Small intestine (tissue), 7 donors: ENCODE measurements around the gene NECTIN1. TPM values are rescaled to one million over a fixed set of nuclear protein-coding genes. Genes with fewer than 3 reads are reported as not detected.

ENCODE experiments used
- DNase-seq, 2 donors: peaks; one replicate each; pipeline versions ENCODE4 v3.0.0 to v3.0.0-alpha.2; 2013
- FAIRE-seq: peaks from 2 replicates; lab custom pipeline; 2012; peaks lifted over from hg19 to GRCh38; lab: Jason Lieb, UNC
- H3K27ac ChIP-seq, 3 donors: one replicate each; pipeline ENCODE4 v1.5.1; 2013; ENCODE audit warnings: low read length in 2 of 3, mild to moderate bottlenecking in 2 of 3, control low read depth in 1 of 3, inconsistent platforms in 1 of 3, low read depth in 1 of 3, moderate library complexity in 1 of 3
- H3K27me3 ChIP-seq, 3 donors: one replicate each; pipeline ENCODE4 v1.6.1; 2013; ENCODE audit warnings: low read length in 3 of 3, inconsistent platforms in 1 of 3; ENCODE audit not compliant: control insufficient read depth in 3 of 3, insufficient read depth in 3 of 3
- H3K36me3 ChIP-seq, 3 donors: one replicate each; pipeline ENCODE4 v1.6.1; 2013; ENCODE audit warnings: low read length in 3 of 3, inconsistent platforms in 1 of 3, low read depth in 1 of 3, mild to moderate bottlenecking in 1 of 3, moderate library complexity in 1 of 3; ENCODE audit not compliant: control insufficient read depth in 3 of 3, insufficient read depth in 2 of 3
- H3K4me1 ChIP-seq, 3 donors: one replicate each; pipeline ENCODE4 v1.6.1; 2013; ENCODE audit warnings: low read length in 2 of 3, inconsistent platforms in 1 of 3, low read depth in 1 of 3, mild to moderate bottlenecking in 1 of 3, moderate library complexity in 1 of 3; ENCODE audit not compliant: control insufficient read depth in 3 of 3, insufficient read depth in 2 of 3
- H3K4me3 ChIP-seq, 3 donors: one replicate each; pipeline ENCODE4 v1.5.1; 2013; ENCODE audit warnings: low read length in 3 of 3, control low read depth in 1 of 3, inconsistent platforms in 1 of 3, low read depth in 1 of 3, mild to moderate bottlenecking in 1 of 3, moderate library complexity in 1 of 3
- H3K9me3 ChIP-seq, 2 donors: one replicate each; pipeline ENCODE4 v1.6.1; 2013; ENCODE audit warnings: low read depth in 1 of 2, low read length in 1 of 2; ENCODE audit not compliant: control insufficient read depth in 2 of 2, insufficient read depth in 1 of 2
- WGBS, 3 donors: extraction: QIAGEN DNeasy Blood & Tissue Kit; methylation state at CpG; one replicate each; pipeline ENCODE4 v1.1.7; 2013; 5-methylcytosine and 5-hydroxymethylcytosine counted together
- polyA plus RNA-seq, 4 donors: library from polyadenylated mRNA; stranded (reverse) in 3 of 4; unstranded in 1 of 4; fragments of 200-250 nt in 3 of 4; fragments of 120-200 nt in 1 of 4; gene quantifications; one replicate each; pipeline versions ENCODE4 v1.2.1 to v1.2.3, GENCODE V29; 2013
- donor health status: healthy with polysubstance abuse.
- donor health status: control.
- donor health status: control.
- donor health status: Bipolar disorder and iron deficiency.
- donor health status: healthy.

The NECTIN1 gene
- polyA plus RNA-seq, 4 donors = 2.7 to 32.8 (median 11.7) TPM

DNA sequence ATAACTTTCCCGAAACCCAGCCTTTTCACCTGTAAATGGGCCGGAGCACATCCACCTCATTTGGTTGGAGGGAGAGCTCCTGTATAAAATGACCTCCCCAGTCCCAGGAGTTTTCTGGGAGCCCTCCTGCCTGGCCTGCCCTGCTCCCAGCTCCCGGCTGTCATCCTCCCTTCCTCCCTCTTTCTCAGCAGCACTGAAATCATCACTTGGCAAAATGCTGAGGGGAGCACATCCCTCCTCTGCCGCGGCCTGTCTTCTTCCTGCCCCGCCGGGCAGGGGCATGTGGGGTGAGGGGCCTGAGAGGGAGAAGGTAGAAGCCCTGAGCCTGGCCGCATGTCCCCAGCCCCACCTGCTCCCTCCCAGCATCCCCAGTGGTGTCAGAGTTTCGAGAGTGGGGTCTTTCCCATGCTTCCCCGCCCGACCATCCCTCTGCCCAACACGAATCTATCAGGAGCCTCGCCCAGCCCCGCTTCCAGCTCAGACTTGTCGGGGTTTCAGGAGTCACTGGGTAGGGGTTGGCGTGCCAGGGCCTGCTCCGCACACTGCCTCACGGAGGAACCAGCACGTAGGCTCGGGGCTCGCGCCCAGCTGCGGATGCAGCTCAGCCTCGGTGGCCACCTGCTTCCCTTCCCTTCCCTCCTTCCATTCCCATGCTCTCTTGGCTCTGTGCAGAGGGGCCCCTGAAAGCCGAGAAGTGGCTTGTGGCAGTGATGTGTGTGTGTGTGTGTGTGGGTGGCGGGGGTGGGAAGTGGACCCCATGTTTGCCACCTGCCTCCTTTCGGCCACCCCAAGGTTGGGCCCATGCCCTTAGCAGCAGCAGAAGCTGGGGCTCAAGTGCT, 37.1 kb downstream of the NECTIN1 start:
- H3K36me3 ChIP-seq = peaks cover 0 to 28% (median 0%) of the 10 kb centered on the region in 3 donors
- WGBS, 3 donors = 66 to 79% (median 76%) methylated on average over 25 to 27 of the region's 27 CpGs
- no peak for FAIRE-seq
- peaks cover 10 to 58% (median 17%) of the 10 kb centered on the region in 3 donors for H3K4me1 ChIP-seq
- no peaks in the 10 kb centered on the region for H3K9me3 ChIP-seq
- DNase-seq = no peak
- H3K4me3 ChIP-seq = no peak overlapping the region
- no peak overlapping the region for H3K27ac ChIP-seq
- no peaks in the 10 kb centered on the region for H3K27me3 ChIP-seq

DNA sequence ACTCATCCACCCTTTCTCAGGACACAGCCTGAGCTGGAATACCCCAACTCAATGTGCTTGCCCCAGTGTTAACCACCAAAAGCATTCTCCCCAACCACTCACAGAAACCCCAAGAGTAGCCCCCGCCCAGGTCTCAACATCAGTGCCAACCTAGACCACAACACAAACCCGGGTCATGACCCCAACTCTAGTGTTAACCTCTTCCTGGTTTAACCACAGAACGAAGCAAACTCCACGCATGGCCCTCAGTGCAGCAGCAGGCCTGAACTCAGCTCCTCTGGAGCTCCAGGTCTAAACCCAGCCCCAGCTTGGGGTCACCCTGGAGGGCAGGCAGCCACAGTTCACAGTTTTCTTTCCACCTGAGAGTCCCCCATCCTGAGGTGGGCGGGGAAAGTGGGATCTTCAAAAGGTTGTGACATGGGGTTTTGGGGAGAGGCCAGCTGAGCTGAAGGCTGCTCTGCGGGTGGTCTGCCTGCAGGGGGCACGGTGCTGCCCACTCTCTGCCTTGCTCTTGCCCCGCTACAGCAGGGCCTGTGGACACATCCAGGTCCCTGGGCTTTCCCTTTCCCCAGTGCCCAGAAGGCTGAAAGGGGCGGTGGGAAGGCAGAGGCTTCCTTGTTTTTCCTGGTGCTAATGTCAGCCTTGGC, 37.9 kb downstream of the NECTIN1 start:
- FAIRE-seq (no peak), DNase-seq (no peak)
- Histone ChIP-seq H3K4me3 (no peak overlapping the region), H3K27me3 (no peaks in the 10 kb centered on the region), H3K36me3 (peaks cover 0 to 28% (median 0%) of the 10 kb centered on the region in 3 donors), H3K4me1 (peaks cover 10 to 59% (median 13%) of the 10 kb centered on the region in 3 donors), H3K9me3 (no peaks in the 10 kb centered on the region), H3K27ac (no peak overlapping the region)
- 56 to 70% (median 68%) methylated on average over 9 of the region's 9 CpGs for WGBS, 3 donors

DNA sequence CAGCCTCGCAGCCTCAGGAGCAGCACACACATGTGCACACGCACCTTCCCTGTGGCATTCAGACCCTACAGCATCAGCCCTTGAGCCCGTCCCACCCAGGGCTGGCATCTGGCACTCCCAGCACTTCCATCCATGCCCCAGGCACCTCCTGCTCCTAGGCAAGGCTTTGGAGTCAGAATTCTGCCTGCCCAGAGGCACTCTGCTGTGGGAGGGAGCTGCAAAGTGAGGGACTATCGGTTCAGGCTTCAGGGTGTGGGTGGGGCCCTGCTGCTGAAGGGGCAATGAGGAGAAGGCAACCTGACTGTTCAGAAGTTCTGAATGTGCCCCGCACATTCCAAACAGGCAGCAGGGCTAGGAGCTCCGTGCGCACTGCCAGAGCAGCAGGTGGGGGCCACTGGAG, 39.7 kb downstream of the NECTIN1 start:
- 57 to 77% (median 62%) methylated on average over 7 of the region's 7 CpGs for WGBS, 3 donors
- H3K36me3 ChIP-seq = peaks cover 0 to 26% (median 0%) of the 10 kb centered on the region in 3 donors
- no peaks in the 10 kb centered on the region for H3K27me3 ChIP-seq
- H3K4me1 ChIP-seq = peaks cover 10 to 58% (median 11%) of the 10 kb centered on the region in 3 donors
- H3K9me3 ChIP-seq = no peaks in the 10 kb centered on the region
- H3K4me3 ChIP-seq = no peak overlapping the region
- no peak overlapping the region for H3K27ac ChIP-seq
- DNase-seq (no peak), FAIRE-seq (no peak)

DNA sequence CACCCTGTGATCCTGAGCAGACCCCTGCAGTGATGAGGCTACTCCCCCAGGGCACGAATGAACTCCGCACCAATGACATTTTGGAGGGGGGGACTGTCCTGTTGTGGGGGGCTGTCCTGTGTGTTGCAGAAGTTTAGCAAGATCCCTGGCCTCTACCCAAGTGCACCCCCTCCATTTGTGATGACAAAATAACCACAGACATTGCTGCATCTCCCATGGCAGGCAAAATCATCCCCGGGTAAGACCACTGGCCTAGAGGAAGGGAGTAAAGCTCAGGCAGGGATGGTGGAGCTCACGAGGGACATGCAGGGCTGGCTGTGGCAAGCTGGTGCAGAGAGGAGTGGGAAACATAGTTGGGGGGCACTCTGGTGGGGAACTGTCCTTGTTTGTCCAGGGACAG, 40.6 kb downstream of the NECTIN1 start:
- 77 to 86% (median 82%) methylated on average over 4 of the region's 4 CpGs for WGBS, 3 donors
- DNase-seq (no peak), FAIRE-seq (no peak)
- no peaks in the 10 kb centered on the region for H3K27me3 ChIP-seq
- peaks cover 0 to 31% (median 0%) of the 10 kb centered on the region in 3 donors for H3K36me3 ChIP-seq
- no peak overlapping the region for H3K27ac ChIP-seq
- no peaks in the 10 kb centered on the region for H3K9me3 ChIP-seq
- peaks cover 4 to 57% (median 13%) of the 10 kb centered on the region in 3 donors for H3K4me1 ChIP-seq
- H3K4me3 ChIP-seq = no peak overlapping the region

DNA sequence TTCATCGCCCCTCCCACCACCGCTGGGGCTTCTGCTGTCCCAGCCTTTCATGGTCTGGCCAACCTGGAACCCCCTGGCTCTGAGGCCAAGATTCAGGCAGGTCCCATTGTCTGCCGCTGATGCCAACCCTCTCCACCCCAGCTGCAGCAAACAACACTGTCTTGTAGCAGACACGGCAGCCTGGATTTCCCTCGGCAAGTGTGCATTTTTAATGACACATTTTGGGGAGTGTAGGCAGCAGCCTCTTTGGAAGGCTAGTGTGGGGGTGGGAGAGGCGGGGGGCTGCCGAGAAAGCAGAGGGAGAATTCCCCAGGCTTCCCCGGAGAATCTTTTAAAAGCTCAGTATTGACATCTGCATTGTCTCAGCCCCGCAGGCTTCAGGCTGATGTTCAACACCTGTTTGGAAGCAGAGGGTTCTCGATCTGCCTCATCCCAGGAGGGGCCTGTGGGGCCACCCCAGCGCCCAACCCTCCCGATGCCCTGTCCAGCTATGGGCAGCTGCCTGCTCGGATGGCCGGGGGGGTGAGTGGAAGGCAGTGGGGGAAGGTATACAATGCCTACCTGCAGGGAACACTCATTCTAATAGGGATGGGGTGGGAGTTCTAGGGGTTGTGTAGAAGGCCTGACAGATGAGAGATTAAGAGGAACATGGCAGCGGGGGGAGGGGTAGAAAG, 41.5 kb downstream of the NECTIN1 start:
- WGBS, 3 donors = 71 to 74% (median 73%) methylated on average over 15 of the region's 15 CpGs
- no peak overlapping the region for H3K4me3 ChIP-seq
- FAIRE-seq = no peak
- no peak overlapping the region for H3K27ac ChIP-seq
- H3K36me3 ChIP-seq = peaks cover 0 to 31% (median 0%) of the 10 kb centered on the region in 3 donors
- peaks cover 0 to 51% (median 11%) of the 10 kb centered on the region in 3 donors for H3K4me1 ChIP-seq
- DNase-seq = no peak
- no peaks in the 10 kb centered on the region for H3K27me3 ChIP-seq
- no peaks in the 10 kb centered on the region for H3K9me3 ChIP-seq

DNA sequence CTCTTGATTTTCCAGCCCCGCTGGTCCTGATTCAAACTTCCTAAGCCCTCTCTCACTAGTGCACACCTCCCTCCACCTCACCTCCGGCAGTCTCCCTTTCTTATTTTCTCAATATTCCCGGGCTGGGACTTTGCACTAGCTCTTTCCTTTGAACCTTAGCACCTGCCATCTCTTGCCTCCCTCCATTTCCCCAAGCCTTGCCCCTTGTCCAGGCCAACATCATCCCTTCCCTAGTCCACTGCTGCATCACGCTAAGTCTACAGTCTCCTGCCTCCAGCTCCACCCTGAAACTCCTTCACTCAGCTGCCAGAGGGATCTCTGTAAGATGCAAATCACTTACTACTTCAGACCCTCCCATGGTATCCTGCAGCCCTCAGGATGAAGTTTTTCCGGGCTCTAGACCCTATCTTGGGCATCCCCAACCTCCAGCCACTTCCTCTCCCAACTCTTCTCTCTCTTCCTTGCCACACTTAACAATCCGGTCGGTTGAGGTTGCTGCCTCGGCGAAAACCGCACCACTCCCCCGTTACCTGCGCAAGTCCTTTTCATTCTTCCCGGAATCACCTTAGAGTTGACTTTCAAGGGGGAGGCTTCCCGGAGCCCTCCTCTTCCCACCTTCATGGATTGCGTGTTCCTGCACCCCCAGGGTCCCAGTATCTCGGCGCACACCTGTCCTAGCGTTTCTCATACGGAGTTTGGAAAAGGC, 42.7 kb downstream of the NECTIN1 start:
- DNase-seq (peak; percentile 52 to 70), FAIRE-seq (no peak)
- no peak overlapping the region for H3K4me3 ChIP-seq
- H3K27ac ChIP-seq = no peak overlapping the region
- no peaks in the 10 kb centered on the region for H3K9me3 ChIP-seq
- peaks cover 0 to 58% (median 11%) of the 10 kb centered on the region in 3 donors for H3K4me1 ChIP-seq
- no peaks in the 10 kb centered on the region for H3K27me3 ChIP-seq
- WGBS, 3 donors = 69 to 83% (median 76%) methylated on average over 19 of the region's 19 CpGs
- peaks cover 0 to 27% (median 0%) of the 10 kb centered on the region in 3 donors for H3K36me3 ChIP-seq

DNA sequence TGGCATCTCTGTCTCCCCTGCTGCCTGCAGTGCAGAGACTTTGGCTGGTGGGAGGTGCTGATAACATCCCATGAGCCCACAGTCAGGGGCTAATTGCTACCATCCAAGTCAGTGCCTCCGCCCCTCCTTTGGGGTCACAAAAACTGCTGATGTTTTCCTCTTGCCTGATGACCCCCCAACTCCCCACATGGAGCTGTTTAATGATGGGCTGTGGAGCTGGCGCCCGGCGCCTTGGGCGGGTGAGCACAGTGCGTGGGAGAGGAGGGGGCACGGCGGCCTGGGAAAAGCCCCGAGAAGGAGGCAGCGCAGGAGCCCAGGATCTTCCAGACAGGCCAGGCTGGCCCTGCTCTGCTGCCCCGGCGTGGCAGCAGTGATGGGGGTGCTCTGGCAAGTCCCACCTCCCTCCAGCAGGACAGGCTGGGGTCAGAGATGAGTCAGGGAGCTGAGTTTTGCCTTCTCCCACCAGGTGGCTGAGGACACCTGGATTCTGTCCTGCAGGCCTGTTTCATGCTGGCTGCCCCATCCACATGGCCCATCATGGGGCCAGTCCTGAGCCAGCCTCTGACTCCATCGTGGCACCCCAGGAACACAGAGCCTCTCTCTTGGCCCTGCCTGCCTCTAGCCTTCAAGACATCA, 43.8 kb downstream of the NECTIN1 start:
- Histone ChIP-seq H3K9me3 (no peaks in the 10 kb centered on the region), H3K4me3 (no peak overlapping the region), H3K27me3 (no peaks in the 10 kb centered on the region), H3K27ac (no peak overlapping the region), H3K4me1 (peaks cover 0 to 68% (median 11%) of the 10 kb centered on the region in 3 donors), H3K36me3 (peaks cover 0 to 38% (median 0%) of the 10 kb centered on the region in 3 donors)
- no peak for FAIRE-seq
- 86 to 92% (median 88%) methylated on average over 13 of the region's 13 CpGs for WGBS, 3 donors
- no peak for DNase-seq
